IMR-90 (cell line): ENCODE results near the gene GSG1L. TPM values are rescaled to one million over a fixed set of nuclear protein-coding genes. Genes with fewer than 3 reads are reported as not detected.

Experiments used
- ATAC-seq: fragments of 200-7000 bp; cut with Tn5 transposase; 2 replicates; pipeline ENCODE4 v1.9.1; 2020; ENCODE audit warnings: low read depth, mild to moderate bottlenecking, moderate library complexity
- BruUV-seq: library from RNA; stranded (reverse); fragments of 400-500 nt; replicated peaks from 2 replicates; lab custom pipeline; 2021; lab: Mats Ljungman, UMichigan
- CTCF ChIA-PET: fragments of 300-600 bp; formaldehyde crosslinking; extraction: SDS; loops from one replicate; lab custom pipeline; 2021; ENCODE audit warnings: antibody characterized with exemption; lab: Yijun Ruan, JAX
- POLR2A ChIA-PET: fragments of 300-600 bp; sonication (Branson Sonifier 250); formaldehyde crosslinking; loops from one replicate; lab custom pipeline; 2022; ENCODE audit warnings: antibody characterized with exemption; ENCODE audit not compliant: unreplicated experiment; lab: Charles Lee
- DNase-seq: peaks from one replicate; pipeline ENCODE4 v3.0.0; 2013
- H2AFZ ChIP-seq: replicated peaks from 2 replicates; pipeline ENCODE3; 2013; ENCODE audit warnings: low read length, mild to moderate bottlenecking; ENCODE audit not compliant: poor library complexity
- H2AK5ac ChIP-seq: 2 replicates; pipeline ENCODE4 v1.6.1; 2013; ENCODE audit warnings: low read depth, low read length, inconsistent platforms
- H2AK9ac ChIP-seq: replicated peaks from 2 replicates; pipeline ENCODE3; 2013; ENCODE audit warnings: mild to moderate bottlenecking, low read depth, low read length, moderate library complexity; ENCODE audit not compliant: poor library complexity
- H2BK120ac ChIP-seq: 2 replicates; pipeline ENCODE4 v1.6.1; 2013; ENCODE audit warnings: low read depth, low read length, inconsistent platforms
- H2BK15ac ChIP-seq: 3 replicates; pipeline ENCODE4 v1.6.1; 2013; ENCODE audit warnings: low read depth, low read length, inconsistent platforms
- H2BK20ac ChIP-seq: 2 replicates; pipeline ENCODE4 v1.6.1; 2013; ENCODE audit warnings: low read depth, mild to moderate bottlenecking, inconsistent platforms, low read length, moderate library complexity
- H2BK5ac ChIP-seq: 2 replicates; pipeline ENCODE4 v1.6.1; 2013; ENCODE audit warnings: mild to moderate bottlenecking, low read depth, low read length, inconsistent platforms; ENCODE audit not compliant: poor library complexity, severe bottlenecking
- H3K14ac ChIP-seq: replicated peaks from 2 replicates; pipeline ENCODE4 v1.6.1; 2013; ENCODE audit warnings: low read depth, low read length, inconsistent platforms
- H3K18ac ChIP-seq: 2 replicates; pipeline ENCODE4 v1.6.1; 2013; ENCODE audit warnings: low read depth, low read length, control low read depth
- H3K23ac ChIP-seq: 2 replicates; pipeline ENCODE4 v1.6.1; 2013; ENCODE audit warnings: low read depth, low read length, inconsistent platforms
- H3K27ac ChIP-seq: 2 replicates; pipeline ENCODE4 v1.5.1; 2013; ENCODE audit warnings: mild to moderate bottlenecking, control low read depth, low read length; ENCODE audit not compliant: insufficient read depth
- H3K27me3 ChIP-seq: 2 replicates; pipeline ENCODE4 v1.6.1; 2013; ENCODE audit warnings: low read length; ENCODE audit not compliant: control insufficient read depth, insufficient read depth
- H3K36me3 ChIP-seq: 2 replicates; pipeline ENCODE4 v1.6.1; 2013; ENCODE audit warnings: low read length, mixed read lengths; ENCODE audit not compliant: control insufficient read depth, insufficient read depth
- H3K4ac ChIP-seq: 2 replicates; pipeline ENCODE4 v1.6.1; 2013; ENCODE audit warnings: low read depth, low read length, inconsistent platforms
- H3K4me1 ChIP-seq: 2 replicates; pipeline ENCODE4 v1.6.1; 2013; ENCODE audit warnings: low read length, mixed read lengths; ENCODE audit not compliant: control insufficient read depth, insufficient read depth
- H3K4me2 ChIP-seq: 2 replicates; pipeline ENCODE4 v1.6.1; 2013; ENCODE audit warnings: low read depth, mild to moderate bottlenecking, control low read depth, low read length, moderate library complexity
- H3K4me3 ChIP-seq: 2 replicates; pipeline ENCODE4 v1.5.1; 2013; ENCODE audit warnings: low read depth, mild to moderate bottlenecking, control low read depth, low read length, moderate library complexity; ENCODE audit not compliant: insufficient read depth
- H3K56ac ChIP-seq: 2 replicates; pipeline ENCODE4 v1.6.1; 2013; ENCODE audit warnings: low read length, inconsistent platforms; ENCODE audit not compliant: insufficient read depth; ENCODE audit errors: extremely low read depth
- H3K79me1 ChIP-seq, 2 experiments: 2 replicates each; pipeline ENCODE4 v1.6.1; 2013; ENCODE audit warnings: low read length in 2 of 2, inconsistent platforms in 1 of 2, low read depth in 1 of 2
- H3K9ac ChIP-seq: 2 replicates; pipeline ENCODE4 v1.6.1; 2013; ENCODE audit warnings: low read depth, low read length, control low read depth
- H3K9me1 ChIP-seq: 2 replicates; pipeline ENCODE4 v1.6.1; 2013; ENCODE audit warnings: low read length, inconsistent platforms; ENCODE audit not compliant: insufficient read depth
- H3K9me3 ChIP-seq: 2 replicates; pipeline ENCODE4 v1.6.1; 2013; ENCODE audit warnings: low read length; ENCODE audit not compliant: control insufficient read depth, insufficient read depth
- H4K20me1 ChIP-seq: 2 replicates; pipeline ENCODE4 v1.6.1; 2013; ENCODE audit warnings: low read length, inconsistent platforms; ENCODE audit not compliant: insufficient read depth
- H4K5ac ChIP-seq: 2 replicates; pipeline ENCODE4 v1.6.1; 2013; ENCODE audit warnings: mild to moderate bottlenecking, low read depth, low read length, control low read depth
- H4K8ac ChIP-seq, 2 experiments: 2 replicates each; pipeline ENCODE4 v1.6.1; 2013; ENCODE audit warnings: low read depth in 2 of 2, low read length in 2 of 2, control low read depth in 1 of 2, inconsistent platforms in 1 of 2
- H4K91ac ChIP-seq: 2 replicates; pipeline ENCODE4 v1.6.1; 2013; ENCODE audit warnings: low read depth, low read length, inconsistent platforms; ENCODE audit not compliant: insufficient read depth
- CEBPB ChIP-seq: IDR thresholded peaks from 2 replicates; pipeline ENCODE4 v1.6.1; 2012; ENCODE audit warnings: low read depth, low read length, improper control_type of control experiment
- FOS ChIP-seq: fragments of 150-350 bp; IDR thresholded peaks from 2 replicates; pipeline ENCODE4 v1.6.1; 2016; ENCODE audit warnings: low read depth, low read length
- MAFK ChIP-seq: IDR thresholded peaks from 2 replicates; pipeline ENCODE4 v1.6.1; 2012; ENCODE audit warnings: low read depth, low read length, improper control_type of control experiment
- MAZ ChIP-seq: IDR thresholded peaks from 2 replicates; pipeline ENCODE4 v1.6.1; 2012; ENCODE audit warnings: low read depth, mild to moderate bottlenecking, low read length, improper control_type of control experiment, moderate library complexity, borderline replicate concordance
- MXI1 ChIP-seq: IDR thresholded peaks from 2 replicates; pipeline ENCODE4 v1.6.1; 2012; ENCODE audit warnings: low read depth, mild to moderate bottlenecking, low read length, moderate library complexity, borderline replicate concordance
- RAD21 ChIP-seq: IDR thresholded peaks from 2 replicates; pipeline ENCODE4 v1.6.1; 2012; ENCODE audit warnings: low read length, improper control_type of control experiment
- RCOR1 ChIP-seq: IDR thresholded peaks from 2 replicates; pipeline ENCODE4 v1.6.1; 2012; ENCODE audit warnings: mild to moderate bottlenecking, low read length, improper control_type of control experiment; ENCODE audit not compliant: insufficient replicate concordance
- USF2 ChIP-seq: fragments of 150-350 bp; IDR thresholded peaks from 2 replicates; pipeline ENCODE4 v1.6.1; 2017; ENCODE audit warnings: mild to moderate bottlenecking, antibody characterized with exemption, low read length, low read depth
- WGBS, 2 experiments: methylation state at CpG; one replicate each; pipeline versions ENCODE4 v1.1.5 to v1.1.7; 2013; ENCODE audit warnings: missing lambda C conversion rate in 2 of 2; ENCODE audit not compliant: insufficient read length in 1 of 2; ENCODE audit errors: extremely low coverage in 2 of 2; 5-methylcytosine and 5-hydroxymethylcytosine counted together
- dilution Hi-C: fragments of 300-500 bp; cut with HindIII; formaldehyde crosslinking; loops from one replicate; pipeline ENCODE4 v1.14.3; 2018; ENCODE audit warnings: low sequenced_read_pairs; ENCODE audit not compliant: unreplicated experiment
- in situ Hi-C: fragments of 300-500 bp; cut with MboI; formaldehyde crosslinking; loops from 3 replicates; pipeline ENCODE4 v1.14.3; 2019; ENCODE audit warnings: low sequenced_read_pairs, inconsistent platforms, mixed read lengths
- intact Hi-C: fragments of 100-400 bp; cut with micrococcal nuclease; formaldehyde crosslinking; loops from 2 replicates; pipeline ENCODE4 v1.10.0; 2022
- polyA plus RNA-seq, 3 experiments: library from polyadenylated mRNA; depleted of rRNA; stranded (reverse); fragments of >200 nt; gene quantifications; 2 replicates each; pipeline ENCODE4 v1.2.3, GENCODE V29; 2012; ENCODE audit warnings: low replicate concordance in 1 of 3
- total RNA-seq: library from RNA; depleted of rRNA; stranded (reverse); fragments of >200 nt; gene quantifications from 2 replicates; pipeline ENCODE4 v1.2.3, GENCODE V29; 2012

The GSG1L gene
- total and polyA plus RNA-seq, 2 of the 4 experiments (the other 2 are of a cell fraction), result not detected

DNA sequence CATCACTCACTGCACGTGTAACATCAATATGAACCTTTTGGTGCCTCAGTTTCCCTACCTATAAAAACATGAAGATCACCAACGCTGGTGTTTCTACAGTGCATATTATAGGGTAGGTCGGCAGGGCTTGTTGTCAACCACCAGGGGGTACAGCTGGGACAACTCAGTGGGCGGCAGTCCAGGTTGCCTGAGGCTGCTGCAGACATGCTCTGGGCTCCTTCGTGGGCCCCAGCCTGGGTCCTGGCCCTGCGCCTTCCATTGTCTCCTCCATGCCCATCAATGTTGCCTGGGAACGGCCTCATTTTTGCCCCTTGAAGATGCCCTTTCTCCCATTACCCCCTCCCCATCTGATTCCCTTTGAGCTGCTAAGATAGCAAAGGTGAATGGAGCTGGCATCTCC lies 89.8 kb downstream of the GSG1L start:
- H3K4ac ChIP-seq, result no peak overlapping the region
- H3K18ac ChIP-seq, result no peak overlapping the region
- H3K56ac ChIP-seq, result no peak overlapping the region
- intact Hi-C loops (no loop called here), in situ Hi-C loops (loop anchor here (10.0 kb wide), 1 partner anchor 101 kb away; no protein-coding TSS in a partner anchor), dilution Hi-C loops (no loop called here)
- no peak overlapping the region for H3K27ac ChIP-seq
- H4K8ac ChIP-seq, result no peak overlapping the region
- no peak overlapping the region for H2BK20ac ChIP-seq
- TF ChIP-seq MAFK (no peak), RCOR1 (no peak), CEBPB (no peak), USF2 (no peak), MAZ (no peak), MXI1 (no peak), FOS (no peak), RAD21 (no peak)
- no TSS peak for BruUV-seq
- H2AFZ ChIP-seq, result no peak overlapping the region
- H4K5ac ChIP-seq, result no peak overlapping the region
- no peak overlapping the region for H2AK9ac ChIP-seq
- ATAC-seq (no peak), DNase-seq (no peak)
- no peak overlapping the region for H3K4me3 ChIP-seq
- H3K9me3 ChIP-seq, result no peaks in the 10 kb centered on the region
- H3K4me2 ChIP-seq, result no peak overlapping the region
- ChIA-PET POLR2A (no interaction called here), CTCF (no interaction called here)
- no peaks in the 10 kb centered on the region for H3K79me1 ChIP-seq
- peaks cover 8% of the 10 kb centered on the region for H3K27me3 ChIP-seq
- H3K14ac ChIP-seq, result no peak overlapping the region
- H4K91ac ChIP-seq, result no peak overlapping the region
- no peak overlapping the region for H3K9ac ChIP-seq
- H4K20me1 ChIP-seq, result no peaks in the 10 kb centered on the region
- H2AK5ac ChIP-seq, result no peak overlapping the region
- 40% methylated on average over 2 of the region's 7 CpGs; no CpG with 5 or more reads in 1 of the 2 experiments for WGBS, 2 experiments
- no peak overlapping the region for H2BK15ac ChIP-seq
- H2BK120ac ChIP-seq, result no peak overlapping the region
- H3K9me1 ChIP-seq, result no peaks in the 10 kb centered on the region
- no peak overlapping the region for H2BK5ac ChIP-seq
- no peaks in the 10 kb centered on the region for H3K36me3 ChIP-seq
- no peak overlapping the region for H3K23ac ChIP-seq
- no peaks in the 10 kb centered on the region for H3K4me1 ChIP-seq
